GM12878 (cell line): ENCODE measurements around the gene CTNNA2. TPM values are rescaled to one million over a fixed set of nuclear protein-coding genes. Genes with fewer than 3 reads are reported as not detected.

ENCODE experiments used
- ATAC-seq: fragments of 200-7000 bp; cut with Tn5 transposase; 3 replicates; pipeline ENCODE4 v1.9.1; 2020; ENCODE audit warnings: mild to moderate bottlenecking, moderate library complexity
- BruUV-seq: library from RNA; stranded (reverse); fragments of 400-500 nt; replicated peaks from 2 replicates; lab custom pipeline; 2021; lab: Mats Ljungman, UMichigan
- CTCF ChIA-PET: fragments of 300-600 bp; sonication (Branson Sonifier 250); formaldehyde crosslinking; extraction: SDS; loops from one replicate; lab custom pipeline; 2021; ENCODE audit warnings: inconsistent platforms; lab: Yijun Ruan, JAX
- POLR2A ChIA-PET: fragments of 350-600 bp; formaldehyde crosslinking; extraction: SDS; loops from one replicate; lab custom pipeline; 2021; ENCODE audit warnings: inconsistent platforms; lab: Charles Lee
- RAD21 ChIA-PET: fragments of 300-600 bp; sonication (Branson Sonifier 250); formaldehyde crosslinking; loops from one replicate; lab custom pipeline; 2023; ENCODE audit warnings: antibody characterized with exemption; ENCODE audit not compliant: unreplicated experiment; lab: Charles Lee
- SMC1A ChIA-PET: fragments of 300-600 bp; sonication (Branson Sonifier 250); formaldehyde crosslinking; loops from one replicate; lab custom pipeline; 2023; ENCODE audit not compliant: unreplicated experiment, uncharacterized antibody; lab: Charles Lee
- DNase-seq: peaks from one replicate; pipeline ENCODE4 v3.0.0-alpha.2; 2011; ENCODE audit warnings: low read depth, low spot score
- FAIRE-seq: peaks from 3 replicates; lab custom pipeline; 2011; peaks lifted over from hg19 to GRCh38; lab: Jason Lieb, UNC
- H2AFZ ChIP-seq: 2 replicates; pipeline ENCODE4 v1.6.0; 2011; ENCODE audit warnings: low read depth, low read length, control low read depth; ENCODE audit not compliant: control insufficient read depth
- H3K27ac ChIP-seq: 2 replicates; pipeline ENCODE4 v1.5.1; 2011; ENCODE audit warnings: control low read depth; ENCODE audit not compliant: control insufficient read depth, insufficient read depth
- H3K27me3 ChIP-seq, 2 experiments: replicated peaks in 1 of 2; 2 replicates each; pipeline versions ENCODE4 v1.6.0 to v1.6.1; 2011; ENCODE audit warnings: low read length in 1 of 2; ENCODE audit not compliant: control insufficient read depth in 2 of 2, insufficient read depth in 2 of 2
- H3K36me3 ChIP-seq, 2 experiments: 2 replicates each; pipeline ENCODE4 v1.5.1; 2011; ENCODE audit warnings: low read length in 1 of 2; ENCODE audit not compliant: control insufficient read depth in 2 of 2, insufficient read depth in 2 of 2
- H3K4me1 ChIP-seq: 2 replicates; pipeline ENCODE4 v1.6.1; 2011; ENCODE audit warnings: mild to moderate bottlenecking, low read length, moderate library complexity, mixed read lengths; ENCODE audit not compliant: control insufficient read depth, insufficient read depth
- H3K4me2 ChIP-seq: 2 replicates; pipeline ENCODE4 v1.6.0; 2011; ENCODE audit warnings: control low read depth; ENCODE audit not compliant: control insufficient read depth, insufficient read depth
- H3K4me3 ChIP-seq: fragments of 200-600 bp; sonication (generic); 2 replicates; pipeline ENCODE4 v1.5.1; 2016
- H3K79me2 ChIP-seq: 2 replicates; pipeline ENCODE4 v1.6.0; 2011; ENCODE audit warnings: low read length; ENCODE audit not compliant: control insufficient read depth, insufficient read depth
- H3K9ac ChIP-seq: 2 replicates; pipeline ENCODE4 v1.8.0; 2011; ENCODE audit warnings: low read length, control low read depth, mixed read lengths; ENCODE audit not compliant: control insufficient read depth, insufficient read depth
- H3K9me3 ChIP-seq: replicated peaks from 3 replicates; pipeline ENCODE4 v1.5.1; 2011; ENCODE audit warnings: mild to moderate bottlenecking, low read length; ENCODE audit not compliant: control insufficient read depth, insufficient read depth
- H4K20me1 ChIP-seq: 2 replicates; pipeline ENCODE4 v1.6.0; 2011; ENCODE audit not compliant: control insufficient read depth, insufficient read depth
- BHLHE40 ChIP-seq, 2 experiments: fragments of 450-650 bp in 1 of 2; IDR thresholded peaks; 2 replicates each; pipeline ENCODE4 v1.6.1; 2011 to 2017; ENCODE audit warnings: low read depth in 2 of 2, borderline replicate concordance in 1 of 2, improper control_type of control experiment in 1 of 2, low read length in 1 of 2, mild to moderate bottlenecking in 1 of 2
- BRCA1 ChIP-seq: IDR thresholded peaks from 2 replicates; pipeline ENCODE4 v1.6.1; 2011; ENCODE audit warnings: low read depth, low read length, improper control_type of control experiment
- EP300 ChIP-seq, 2 experiments: fragments of 150-350 bp in 1 of 2; IDR thresholded peaks; 2 replicates each; pipeline ENCODE4 v1.6.1; 2011 to 2012; ENCODE audit warnings: low read depth in 2 of 2, low read length in 2 of 2, borderline replicate concordance in 1 of 2, improper control_type of control experiment in 1 of 2, inconsistent platforms in 1 of 2; ENCODE audit not compliant: control insufficient read depth in 1 of 2
- FOS ChIP-seq: IDR thresholded peaks from 3 replicates; pipeline ENCODE4 v1.6.1; 2011; ENCODE audit warnings: borderline replicate concordance; ENCODE audit not compliant: insufficient read length; ENCODE audit errors: extremely low read depth
- GATAD2B ChIP-seq: fragments of 450-650 bp; conservative IDR thresholded peaks from 2 replicates; pipeline ENCODE4 v1.6.1; 2017; ENCODE audit warnings: low read depth, mild to moderate bottlenecking, moderate library complexity
- HDAC2 ChIP-seq: fragments of 200-600 bp; sonication (generic); IDR thresholded peaks from 2 replicates; pipeline ENCODE4 v1.6.1; 2017
- KDM1A ChIP-seq: fragments of 200-600 bp; sonication (generic); IDR thresholded peaks from 2 replicates; pipeline ENCODE4 v1.6.1; 2016; ENCODE audit warnings: borderline replicate concordance
- NFIC ChIP-seq: IDR thresholded peaks from 2 replicates; pipeline ENCODE4 v1.6.1; 2012; ENCODE audit warnings: low read depth, mild to moderate bottlenecking, inconsistent platforms, low read length, moderate library complexity
- NFXL1 ChIP-seq: fragments of 450-650 bp; IDR thresholded peaks from 2 replicates; pipeline ENCODE4 v1.6.1; 2017; ENCODE audit warnings: antibody characterized with exemption, mild to moderate bottlenecking, borderline replicate concordance
- PAX5 ChIP-seq: IDR thresholded peaks from 2 replicates; pipeline ENCODE4 v1.6.1; 2011; ENCODE audit warnings: low read depth, low read length, borderline replicate concordance
- USF1 ChIP-seq: IDR thresholded peaks from 2 replicates; pipeline ENCODE4 v1.6.1; 2011; ENCODE audit warnings: borderline replicate concordance, low read depth, mild to moderate bottlenecking, moderate library complexity, mixed read lengths, low read length; ENCODE audit not compliant: insufficient read depth; ENCODE audit errors: extremely low read length
- ZBTB11 ChIP-seq: fragments of 450-650 bp; formaldehyde crosslinking; IDR thresholded peaks from 2 replicates; pipeline ENCODE4 v1.5.0; 2022; ENCODE audit warnings: mild to moderate bottlenecking, missing genetic modification characterization
- WGBS: methylation state at CpG from one replicate; pipeline ENCODE4 v1.1.6; 2016; ENCODE audit warnings: low lambda C conversion rate; ENCODE audit not compliant: insufficient replicate concordance, insufficient coverage; ENCODE audit errors: missing lambda C conversion rate; 5-methylcytosine and 5-hydroxymethylcytosine counted together
- in situ Hi-C: fragments of 300-500 bp; cut with MboI; formaldehyde crosslinking; loops from 9 replicates; pipeline ENCODE4 v1.14.3; 2018; ENCODE audit warnings: mixed read lengths
- intact Hi-C: fragments of 100-400 bp; cut with micrococcal nuclease; formaldehyde crosslinking; loops from one replicate; pipeline ENCODE4 v1.14.2; 2022; ENCODE audit not compliant: unreplicated experiment
- polyA plus RNA-seq, 11 experiments: library from polyadenylated mRNA; depleted of rRNA in 4 of 11; unstranded in 6 of 11; stranded (reverse) in 5 of 11; fragments of >200 nt; fragmentation: Nextera tagmentation in 4 of 11; fragmentation: Illumina TruSeq in 1 of 11; extraction: Ambion mirVana in 4 of 11; extraction: Trizol in 1 of 11; gene quantifications; 1 replicate in 1 of 11; 2 replicates in 10 of 11; pipeline versions ENCODE4 v1.2.1 to v1.2.3, GENCODE V29; 2011 to 2016; ENCODE audit warnings: inconsistent platforms in 2 of 11, missing spikeins in 2 of 11, low read depth in 1 of 11
- total RNA-seq, 4 experiments: library from RNA; depleted of rRNA in 3 of 4; stranded (reverse); fragments of >200 nt in 3 of 4; fragmentation: Illumina TruSeq in 1 of 4; extraction: Trizol in 1 of 4; gene quantifications; 2 replicates each; pipeline versions ENCODE4 v1.2.1 to v1.2.3, GENCODE V29; 2013 to 2021

The CTNNA2 gene
- total and polyA plus RNA-seq, 10 of the 15 experiments (the other 5 are each of a cell fraction or from before 2014, with no cell fraction given) = 2.4 to 36.2 (median 6.6) TPM

GRCh38 chr2:79980816-79981215 is 468.0 kb downstream of the CTNNA2 start:
- 44% methylated on average over 5 of the region's 5 CpGs for WGBS
- RAD21 ChIA-PET = no interaction called here
- SMC1A ChIA-PET = no interaction called here
- FAIRE-seq (no peak), DNase-seq (no peak), ATAC-seq (no peak)
- no peaks in the 10 kb centered on the region for H3K9me3 ChIP-seq
- H3K9ac ChIP-seq = no peak overlapping the region
- no peaks in the 10 kb centered on the region for H3K79me2 ChIP-seq
- H3K27me3 ChIP-seq = no peaks in the 10 kb centered on the region
- intact Hi-C loops (no loop called here), in situ Hi-C loops (no loop called here)
- no peaks in the 10 kb centered on the region for H3K36me3 ChIP-seq
- BruUV-seq = no TSS peak
- H2AFZ ChIP-seq = no peak overlapping the region
- no peak overlapping the region for H3K4me2 ChIP-seq
- H4K20me1 ChIP-seq = no peaks in the 10 kb centered on the region
- no peak overlapping the region for H3K27ac ChIP-seq
- POLR2A ChIA-PET = no interaction called here
- CTCF ChIA-PET = interaction anchor here (1.0 kb wide), 1 partner anchor 14 kb away, joined by 4 read pairs; no protein-coding TSS in a partner anchor
- H3K4me1 ChIP-seq = no peaks in the 10 kb centered on the region
- TF ChIP-seq FOS (no peak), NFIC (no peak), USF1 (no peak), NFXL1 (no peak), HDAC2 (no peak), BHLHE40 (IDR thresholded peaks at IDR 0.05; ENCODE audit: borderline replicate concordance in 1 of 2, low read depth in 2 of 2, low read length in 1 of 2) (no peak), BRCA1 (no peak), GATAD2B (no peak), KDM1A (no peak), EP300 (IDR thresholded peaks at IDR 0.05; ENCODE audit: borderline replicate concordance in 1 of 2, control insufficient read depth in 1 of 2, low read depth in 2 of 2, low read length in 2 of 2) (no peak), ZBTB11 (CRISPR knock-in tag) (no peak), PAX5 (no peak)
- H3K4me3 ChIP-seq = no peak overlapping the region
